GM18508 (cell line): ENCODE results near the gene ACTN4.

Experiments
- ATAC-seq: cut with Tn5 transposase; IDR thresholded peaks from one replicate; pipeline ENCODE4 v1.9.1; 2021; ENCODE audit warnings: moderate number of reproducible peaks; ENCODE audit not compliant: insufficient read depth, unreplicated experiment

Gene ACTN4

GRCh38 chr19:38658462-38659306 lies 11.2 kb downstream of the ACTN4 start:
- ATAC-seq: no peak

GRCh38 chr19:38660724-38661123 lies 13.3 kb downstream of the ACTN4 start:
- no peak for ATAC-seq

- ATAC-seq: no peak
These were observed 13.7 kb downstream of the ACTN4 start for GRCh38 chr19:38661136-38661535.

GRCh38 chr19:38661996-38662395 lies 14.5 kb downstream of the ACTN4 start:
- no peak for ATAC-seq

- ATAC-seq: no peak
These were observed 15.2 kb downstream of the ACTN4 start for GRCh38 chr19:38662537-38663155.

- ATAC-seq: no peak
These were observed 15.8 kb downstream of the ACTN4 start for GRCh38 chr19:38663156-38663651.

GRCh38 chr19:38663957-38664502 lies 16.6 kb downstream of the ACTN4 start:
- no peak for ATAC-seq

- no peak for ATAC-seq
These were observed 17.2 kb downstream of the ACTN4 start for GRCh38 chr19:38664503-38665211.

- no peak for ATAC-seq
These were observed 17.9 kb downstream of the ACTN4 start for GRCh38 chr19:38665219-38665931.

GRCh38 chr19:38665950-38666662 lies 18.7 kb downstream of the ACTN4 start:
- ATAC-seq: no peak

- ATAC-seq: no peak
These were observed 19.4 kb downstream of the ACTN4 start for GRCh38 chr19:38666663-38667511.

- no peak for ATAC-seq
These were observed 20.3 kb downstream of the ACTN4 start for GRCh38 chr19:38667661-38668171.

GRCh38 chr19:38669552-38669951 lies 22.1 kb downstream of the ACTN4 start:
- ATAC-seq: no peak

- ATAC-seq: no peak
These were observed 23.5 kb downstream of the ACTN4 start for GRCh38 chr19:38670921-38671398.

GRCh38 chr19:38671654-38672053 lies 24.2 kb downstream of the ACTN4 start:
- no peak for ATAC-seq

GRCh38 chr19:38673030-38673429 lies 25.6 kb downstream of the ACTN4 start:
- no peak for ATAC-seq

GRCh38 chr19:38674388-38675171 lies 27.1 kb downstream of the ACTN4 start:
- ATAC-seq: no peak
